Hematopoietic multipotent progenitor cell treated with erythropoietin and hydrocortisone succinate and interleukin-3 and kit ligand, for 15 days (in vitro differentiated cells): ENCODE measurements around the gene CAPZA2.
"Not testable (repeated sequence)": the region's sequence is repeated elsewhere in the genome, so short reads cannot be mapped to it uniquely, and the experiment has no call there.

Experiments used
- DNase-seq: peaks from one replicate; pipeline ENCODE4 v3.0.0-alpha.2; 2015; ENCODE audit warnings: low spot score

CAPZA2 gene

DNA sequence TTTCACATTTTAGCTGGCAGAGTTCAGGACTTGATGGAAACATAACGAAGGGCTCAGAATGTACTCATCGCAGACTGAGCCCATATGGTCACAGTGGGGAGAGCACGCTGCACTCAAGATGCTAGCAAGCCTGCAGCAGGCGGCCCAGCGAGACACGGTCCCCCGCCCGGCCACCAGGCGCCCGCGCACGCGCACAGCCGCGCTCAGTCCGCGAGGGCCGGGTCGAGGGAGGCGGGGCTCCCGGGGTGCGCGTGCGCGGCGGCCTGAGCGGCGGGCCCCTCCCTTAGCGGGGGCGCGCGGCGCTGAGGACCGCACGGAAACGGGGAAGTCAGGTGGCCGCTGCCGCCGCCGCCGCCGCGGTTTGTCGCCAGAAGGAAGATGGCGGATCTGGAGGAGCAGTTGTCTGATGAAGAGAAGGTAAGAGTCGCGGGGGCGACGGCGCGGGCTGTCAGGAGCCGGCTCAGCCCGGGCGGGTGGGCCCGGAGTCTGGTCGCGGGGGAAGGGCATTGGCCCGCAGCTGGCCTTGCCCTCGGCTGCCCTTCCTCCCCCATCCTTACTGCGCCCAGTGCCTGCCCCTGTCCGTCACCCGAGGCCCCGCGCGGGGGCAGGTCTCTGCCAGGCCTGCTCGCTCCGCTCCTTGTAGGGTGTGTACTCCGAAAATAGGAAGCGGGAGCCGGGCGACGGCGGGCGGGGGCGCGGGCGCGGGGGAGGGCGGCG, at the start of gene CAPZA2:
Gene CAPZA2, plus strand, starts transcription at position 354 of the 717 bp plus-strand sequence. Its CDS starts 25 bp downstream, at position 379.
- DNase-seq, result peak; percentile 94

DNA sequence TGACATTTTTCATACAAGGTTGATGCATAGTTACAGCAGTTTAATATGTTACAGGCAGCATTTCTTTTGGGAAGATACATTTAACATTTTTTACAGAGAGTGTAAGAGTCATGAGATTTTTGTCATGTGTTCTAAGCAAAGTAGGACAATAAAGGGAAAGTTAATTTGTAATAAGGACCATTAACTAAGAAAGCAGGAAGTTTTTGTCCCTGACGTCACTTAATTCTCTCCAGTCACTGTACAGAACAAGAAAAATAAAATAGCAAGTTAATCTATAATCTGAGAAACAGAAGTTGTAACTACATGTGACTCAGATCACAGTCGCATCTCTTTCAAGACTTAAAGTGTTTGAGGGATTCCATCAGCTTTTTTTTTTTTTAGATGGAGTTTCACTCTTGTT, 49.5 kb upstream of the CAPZA2 start:
- no peak for DNase-seq

DNA sequence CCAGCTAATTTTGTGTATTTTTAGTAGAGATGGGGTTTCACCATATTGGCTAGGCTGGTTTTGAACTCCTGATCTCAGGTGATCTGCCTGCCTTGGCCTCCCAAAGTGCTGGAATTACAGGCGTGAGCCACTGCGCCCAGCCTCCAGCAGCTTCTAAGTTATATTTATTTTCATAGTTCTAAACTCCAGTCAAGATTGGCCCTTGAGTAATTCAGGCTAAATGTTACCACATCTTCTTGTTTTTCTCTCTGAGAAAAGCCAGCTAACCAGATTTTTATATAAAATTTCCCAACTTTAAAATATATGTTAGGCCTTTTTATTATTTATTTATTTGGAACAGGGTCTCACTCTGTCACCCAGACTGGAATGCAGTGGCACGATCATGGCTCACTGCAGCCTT, 49.0 kb upstream of the CAPZA2 start:
- not testable (repeated sequence) for DNase-seq

DNA sequence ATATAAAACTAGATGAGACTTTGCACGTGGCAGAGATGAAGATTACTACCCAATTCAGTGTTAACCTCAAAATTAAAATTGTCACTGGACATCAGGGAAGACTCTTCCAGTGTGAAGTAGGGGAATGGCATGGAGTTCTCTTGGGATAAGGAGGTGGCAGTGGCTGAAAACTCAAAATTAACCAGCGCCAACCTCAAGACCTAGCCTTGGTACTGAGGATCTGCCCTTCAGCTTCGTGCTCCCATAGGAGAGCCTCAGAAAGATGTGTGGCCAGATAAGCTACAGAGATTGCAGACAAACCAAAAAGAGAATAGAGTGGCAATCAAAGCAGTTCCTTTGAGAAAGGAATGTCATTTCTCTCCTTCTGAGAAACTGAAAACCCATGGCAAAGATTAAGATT, 47.3 kb upstream of the CAPZA2 start:
- DNase-seq, result no peak

DNA sequence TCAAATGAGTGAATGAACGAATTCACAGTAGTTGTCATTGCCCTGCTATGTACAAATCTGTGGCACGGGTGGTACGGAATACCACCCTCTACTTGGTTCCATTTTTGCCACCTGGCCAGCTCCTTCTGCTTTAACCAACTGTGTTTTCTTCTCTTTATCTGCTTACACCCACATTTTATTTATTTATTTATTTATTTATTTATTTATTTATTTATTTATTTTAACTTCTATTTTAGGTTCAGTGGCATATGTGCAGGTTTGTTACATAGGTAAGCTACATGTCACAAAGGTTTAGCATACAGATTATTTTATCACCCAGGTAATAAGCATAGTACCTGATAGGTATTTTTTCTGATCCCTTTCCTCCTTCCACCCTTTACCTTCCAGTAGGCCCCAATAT, 42.2 kb upstream of the CAPZA2 start:
- no peak for DNase-seq

DNA sequence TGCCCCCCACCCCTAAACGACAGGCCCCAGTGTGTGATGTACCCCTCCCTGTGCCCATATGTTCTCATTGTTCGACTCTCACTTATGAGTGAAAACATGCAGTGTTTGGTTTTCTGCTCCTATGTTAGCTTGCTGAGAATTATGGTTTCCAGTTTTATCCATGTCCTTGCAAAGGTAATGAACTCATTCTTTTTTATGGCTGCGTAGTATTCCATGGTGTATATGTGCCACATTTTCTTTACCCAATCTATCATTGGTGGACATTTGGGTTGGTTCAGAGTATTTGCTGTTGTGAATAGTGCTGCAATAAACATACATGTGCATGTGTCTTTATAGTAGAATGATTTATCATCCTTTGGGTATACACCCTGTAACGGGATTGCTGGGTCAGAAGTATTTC, 40.7 kb upstream of the CAPZA2 start:
- DNase-seq, result not testable (repeated sequence)

DNA sequence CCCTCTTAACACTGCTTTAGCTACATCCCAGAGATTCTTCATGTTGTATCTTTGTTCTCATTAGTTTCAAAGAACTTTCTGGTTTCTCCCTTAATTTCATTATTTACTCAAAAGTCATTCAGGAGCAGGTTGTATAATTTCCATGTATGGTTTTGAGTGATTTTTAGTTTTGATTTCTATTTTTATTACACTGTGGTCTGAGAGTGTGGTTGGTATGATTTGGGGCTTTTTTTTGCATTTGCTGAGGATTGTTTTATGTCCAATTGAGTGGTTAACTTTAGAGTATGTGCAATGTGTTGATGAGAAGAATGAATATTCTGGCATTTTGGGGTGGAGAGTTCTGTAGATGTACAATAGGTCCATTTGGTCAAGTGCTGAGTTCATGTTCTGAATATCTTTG, 37.9 kb upstream of the CAPZA2 start:
- no peak for DNase-seq

DNA sequence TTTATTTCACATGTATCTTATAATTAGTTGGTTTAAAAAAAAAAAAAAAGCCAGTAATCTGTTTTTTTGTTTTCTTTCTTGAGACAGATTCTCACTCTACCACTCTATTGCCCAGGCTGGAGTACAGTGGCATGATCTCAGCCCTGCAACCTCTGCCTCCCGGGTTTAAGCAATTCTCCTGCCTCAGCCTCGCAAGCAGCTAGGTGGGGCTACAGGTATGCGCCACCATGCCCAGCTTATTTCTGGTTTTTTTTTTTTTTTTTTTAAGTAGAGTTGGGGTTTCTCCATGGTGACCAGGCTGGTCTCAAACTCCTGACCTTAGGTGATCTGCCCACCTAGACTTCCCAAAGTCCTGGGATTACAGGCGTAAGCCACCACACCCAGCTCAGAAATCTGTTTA, 34.1 kb upstream of the CAPZA2 start:
- no peak for DNase-seq

DNA sequence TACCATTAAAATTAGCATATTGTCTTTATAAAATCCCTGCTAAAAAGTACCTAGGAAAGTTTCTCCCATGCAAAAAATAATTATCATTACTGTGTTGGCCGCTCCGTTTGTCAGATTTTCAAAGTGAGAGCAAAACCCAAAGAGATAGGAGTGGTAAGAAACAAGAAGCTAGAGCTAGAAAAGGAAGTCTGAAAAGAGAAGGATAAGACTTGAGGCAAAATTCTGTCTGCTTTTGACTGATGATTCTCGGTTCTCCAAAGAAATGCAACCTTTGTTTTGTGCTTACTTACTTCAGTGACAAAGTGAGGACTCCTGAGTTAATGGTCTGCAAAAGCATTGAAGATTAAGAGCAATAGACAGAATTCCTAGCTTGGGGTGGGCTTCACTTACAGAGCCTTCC, 33.3 kb upstream of the CAPZA2 start:
- no peak for DNase-seq

DNA sequence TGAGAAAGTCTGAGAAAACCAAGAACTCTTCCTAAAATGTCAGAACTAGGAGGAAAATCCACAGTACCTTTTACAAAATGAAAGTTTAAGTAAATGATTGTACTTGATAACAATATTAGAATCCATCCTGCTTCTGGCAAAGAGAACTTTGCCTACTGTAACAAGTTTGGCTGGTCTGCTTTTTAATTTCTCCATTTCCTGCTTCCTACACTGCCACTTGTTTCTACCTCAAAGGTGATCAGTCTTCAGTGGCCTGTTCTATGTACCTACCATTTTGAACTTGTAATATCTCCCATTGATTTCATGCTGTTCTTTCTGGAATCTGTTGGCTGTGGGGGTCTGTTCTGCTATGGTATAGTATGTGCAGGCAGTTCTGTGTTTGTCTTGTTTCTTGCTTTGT, 32.9 kb upstream of the CAPZA2 start:
- DNase-seq, result no peak

DNA sequence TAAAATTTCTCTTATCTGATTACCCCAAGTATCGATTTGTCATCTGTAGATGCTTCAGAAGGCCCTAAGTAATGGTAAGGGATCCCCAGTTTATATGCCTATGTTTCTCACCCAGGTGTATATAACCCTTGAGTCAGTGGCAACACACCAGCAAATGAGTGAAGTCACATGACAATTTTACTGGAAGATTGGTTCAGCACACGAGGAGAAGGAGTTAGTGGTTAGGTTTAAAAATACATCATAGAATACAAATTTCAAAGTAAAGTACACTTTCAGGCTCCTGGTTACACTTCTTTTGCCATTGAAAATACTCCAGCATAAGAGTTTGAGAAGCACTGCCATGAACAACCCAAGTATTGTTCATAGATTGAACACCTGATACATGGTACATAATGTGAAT, 29.7 kb upstream of the CAPZA2 start:
- DNase-seq, result no peak

DNA sequence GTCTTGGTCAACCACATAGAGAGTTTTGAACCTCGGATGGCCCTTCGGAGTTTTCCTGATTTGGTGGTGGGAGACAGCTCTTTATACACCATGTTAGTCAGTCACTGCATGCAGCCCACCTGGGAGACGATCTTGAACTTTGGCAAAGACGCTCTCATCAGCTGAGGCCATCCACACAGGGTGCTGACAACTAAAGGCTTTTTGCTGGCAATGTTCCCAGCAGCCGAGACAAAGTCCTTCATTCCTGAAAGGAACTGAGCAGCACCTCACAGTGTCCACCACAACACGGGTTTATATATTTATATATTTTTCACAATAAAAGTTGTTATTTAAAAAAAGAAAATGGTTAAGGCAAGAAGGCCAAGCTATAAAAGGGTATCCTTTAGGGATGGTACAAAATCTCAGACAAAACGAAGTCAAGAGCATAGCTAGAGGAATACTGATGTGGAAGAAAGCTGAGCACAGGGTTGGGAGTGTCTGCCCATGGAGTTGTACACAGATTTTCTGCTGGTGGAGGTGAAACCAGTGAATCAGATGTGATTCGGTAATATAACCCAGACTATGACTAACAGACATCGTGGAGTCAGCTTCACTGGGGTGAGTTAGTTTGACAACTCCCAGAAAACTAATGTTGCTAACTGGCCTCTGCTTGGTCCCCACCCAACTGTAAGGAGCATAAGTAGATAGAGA, 27.4 kb upstream of the CAPZA2 start:
- no peak for DNase-seq

DNA sequence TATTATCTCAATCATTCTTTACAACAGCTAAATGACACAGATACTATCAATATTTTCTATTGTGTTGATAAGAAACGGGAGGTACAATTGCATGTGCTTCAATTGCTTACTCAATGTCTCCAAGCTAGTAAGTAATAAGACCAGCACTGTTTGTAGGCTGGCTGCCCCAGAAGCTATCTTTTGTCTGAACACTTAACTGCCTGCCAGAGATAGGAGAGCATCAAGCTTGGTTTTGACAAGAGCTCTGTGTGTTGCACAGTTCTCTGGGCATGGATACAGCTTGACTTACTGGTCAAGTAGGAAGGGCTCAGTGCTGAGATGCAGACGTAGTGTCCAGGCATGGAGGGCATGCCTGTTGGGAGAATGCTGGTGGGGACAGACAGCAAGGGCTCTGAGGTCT, 26.3 kb upstream of the CAPZA2 start:
- DNase-seq, result no peak

DNA sequence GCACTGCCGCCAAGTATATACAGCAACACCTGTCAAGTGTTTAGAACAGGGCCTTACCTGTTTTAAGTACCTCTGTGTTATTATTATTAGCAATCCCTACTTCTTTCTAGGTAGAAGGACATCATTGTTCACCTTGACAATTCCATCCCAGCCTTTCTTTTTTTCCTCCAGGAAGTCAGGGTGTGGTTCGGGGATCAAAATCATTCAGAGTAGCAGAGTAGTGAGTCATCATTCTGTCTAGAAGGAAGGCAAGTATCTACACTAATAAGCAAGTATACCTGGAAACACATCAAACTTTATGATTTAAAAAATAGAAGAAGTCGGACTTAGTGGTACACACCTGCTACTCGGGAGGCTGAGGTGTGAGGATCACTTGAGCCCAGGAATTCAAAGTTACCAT, 25.5 kb upstream of the CAPZA2 start:
- DNase-seq, result no peak

DNA sequence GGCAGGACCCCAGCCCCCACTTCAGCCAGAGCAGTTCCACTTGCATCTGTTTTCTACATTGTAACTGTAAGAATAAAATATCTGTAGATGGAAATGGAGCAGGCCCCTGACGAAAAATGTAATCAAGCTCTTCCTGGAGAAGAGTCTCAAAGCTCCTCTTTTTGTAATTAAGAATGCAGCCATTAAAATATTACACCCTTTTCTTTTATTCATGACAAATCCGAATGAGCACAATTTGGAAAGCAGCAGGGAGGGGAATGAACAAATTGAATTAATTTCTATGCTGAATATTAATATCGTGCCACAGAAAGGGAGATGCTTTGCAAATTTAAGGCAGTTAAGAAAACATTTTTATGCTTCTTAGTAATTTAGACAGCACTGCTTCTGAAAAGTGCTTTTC, 24.8 kb upstream of the CAPZA2 start:
- DNase-seq, result no peak

DNA sequence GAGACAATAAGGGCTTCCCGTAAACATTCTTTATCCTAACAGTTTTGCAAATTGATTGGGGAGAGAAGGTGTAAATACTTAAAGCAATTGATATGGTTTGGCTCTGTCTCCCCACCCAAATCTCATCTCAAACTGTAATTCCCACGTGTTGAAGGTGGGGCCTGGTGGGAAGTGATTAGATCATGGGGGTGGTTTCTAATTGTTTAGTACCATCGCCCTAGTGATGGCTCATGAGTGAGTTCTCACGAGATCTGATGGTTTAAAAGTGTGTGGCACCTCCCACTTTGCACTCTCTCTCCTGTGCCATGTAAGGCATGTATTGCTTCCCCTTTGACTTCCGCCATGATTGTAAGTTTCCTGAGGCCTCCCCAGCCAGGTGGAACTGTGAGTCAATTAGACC, 22.1 kb upstream of the CAPZA2 start:
- no peak for DNase-seq

DNA sequence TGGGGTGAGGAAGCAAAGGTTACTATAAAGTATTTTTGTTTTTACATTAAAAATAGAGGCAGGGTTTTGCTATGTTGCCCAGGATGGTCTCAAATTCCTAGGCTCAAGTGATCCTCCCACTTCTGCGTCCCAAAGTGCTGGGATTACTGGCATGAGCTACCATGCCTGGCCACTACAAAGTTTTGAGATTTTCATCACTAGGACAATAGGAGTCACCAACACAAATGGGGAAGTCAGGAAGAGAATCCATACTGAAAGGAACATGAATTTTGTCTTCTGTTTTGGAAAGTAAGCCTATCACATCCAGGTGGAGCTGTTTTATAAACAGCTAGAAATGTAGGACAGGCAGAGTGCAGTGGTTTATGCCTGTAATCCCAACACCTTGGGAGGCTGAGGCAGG, 20.0 kb upstream of the CAPZA2 start:
- DNase-seq, result no peak

DNA sequence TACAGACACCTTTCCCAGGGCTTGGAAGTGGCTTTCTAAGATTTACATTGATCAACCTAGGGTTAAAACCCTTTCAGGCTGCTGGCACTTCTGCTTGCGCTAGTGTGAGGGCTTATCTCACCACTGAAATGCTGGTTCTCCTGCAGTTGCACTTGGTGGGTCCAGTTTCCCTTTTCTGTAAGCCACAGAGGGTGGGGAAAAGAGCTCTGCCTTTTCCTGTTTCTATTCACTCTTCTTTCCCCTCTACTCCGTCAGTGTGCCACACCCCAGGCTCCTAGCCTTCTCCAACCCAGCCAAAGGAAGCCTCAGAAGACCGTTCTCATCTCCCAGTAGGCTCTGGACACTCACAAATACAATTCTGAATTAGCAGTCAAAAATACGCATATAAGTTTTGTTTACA, 19.0 kb upstream of the CAPZA2 start:
- DNase-seq, result no peak

DNA sequence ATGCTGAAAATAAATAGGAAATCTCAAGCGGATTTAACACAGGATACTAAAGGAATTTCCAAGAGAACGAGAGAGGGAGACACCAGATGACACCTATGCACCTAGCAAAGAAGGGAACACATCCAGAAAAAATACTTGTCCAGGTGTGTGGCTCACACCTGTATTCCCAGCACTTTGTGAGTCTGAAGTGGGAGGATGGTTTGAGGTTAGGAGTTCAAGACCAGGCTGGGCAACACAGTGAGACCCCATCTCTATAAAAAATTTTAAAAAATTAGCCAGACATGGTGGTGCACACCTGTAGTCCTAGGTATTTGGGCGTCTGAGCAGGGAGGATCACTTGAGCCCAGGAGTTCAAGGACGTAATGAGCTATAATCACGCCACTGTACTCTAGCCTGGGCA, 11.2 kb upstream of the CAPZA2 start:
- no peak for DNase-seq

DNA sequence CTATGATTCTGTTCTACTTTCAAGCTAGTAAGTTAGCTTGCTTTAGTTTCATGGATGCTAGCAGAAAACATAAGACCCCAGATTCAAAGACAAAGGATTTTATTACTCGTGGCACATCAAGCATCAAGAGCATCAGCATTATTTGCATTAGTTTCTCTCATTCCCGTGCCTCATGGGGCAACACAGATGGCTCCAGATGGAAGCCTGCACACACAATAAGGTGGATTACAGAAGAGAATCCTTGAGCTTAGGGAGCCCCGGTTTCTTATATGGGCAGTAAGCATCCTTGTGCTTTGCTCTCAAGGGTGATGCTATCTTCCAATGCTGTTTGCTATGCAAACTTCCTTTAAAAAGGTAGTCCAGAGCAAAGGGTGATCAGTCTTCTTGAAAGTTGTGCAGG, 10.7 kb upstream of the CAPZA2 start:
- no peak for DNase-seq

DNA sequence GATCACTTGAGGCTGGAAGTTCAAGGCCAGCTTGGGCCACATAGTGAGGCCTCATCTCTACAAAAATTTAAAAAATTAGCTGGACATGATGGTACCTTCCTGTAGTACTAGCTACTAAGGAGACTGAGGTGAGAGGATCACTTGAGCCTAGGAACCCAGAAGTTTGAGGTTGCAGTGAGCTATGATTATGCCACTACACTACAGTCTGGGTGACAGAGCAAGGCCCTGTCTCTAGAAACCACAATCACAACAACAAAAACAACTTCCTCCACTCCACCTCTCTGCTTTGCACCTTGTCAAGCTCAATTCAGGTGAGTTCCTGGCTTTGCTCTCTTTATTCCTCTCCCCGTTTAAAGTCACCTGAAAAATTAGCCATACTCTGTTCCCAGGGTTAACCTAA, 8.3 kb upstream of the CAPZA2 start:
- DNase-seq, result no peak

DNA sequence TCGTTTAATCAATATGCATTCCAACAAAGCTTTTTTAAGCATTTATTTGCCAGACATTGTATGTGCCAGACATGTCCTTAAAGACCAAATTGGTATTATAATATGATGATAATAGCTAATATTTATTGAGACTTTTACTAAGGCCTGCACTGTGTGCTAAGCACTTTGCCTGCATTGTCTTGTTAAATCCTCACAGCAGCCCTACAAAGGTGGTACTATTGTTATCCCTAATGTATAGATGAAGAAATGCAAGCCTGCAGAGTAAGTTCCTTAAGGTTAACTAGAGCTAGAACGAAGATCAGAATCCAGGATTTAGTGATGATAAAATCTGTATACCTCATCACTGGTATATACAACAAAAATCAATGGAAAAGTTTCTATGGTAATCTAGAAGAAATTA, 5.3 kb upstream of the CAPZA2 start:
- no peak for DNase-seq

DNA sequence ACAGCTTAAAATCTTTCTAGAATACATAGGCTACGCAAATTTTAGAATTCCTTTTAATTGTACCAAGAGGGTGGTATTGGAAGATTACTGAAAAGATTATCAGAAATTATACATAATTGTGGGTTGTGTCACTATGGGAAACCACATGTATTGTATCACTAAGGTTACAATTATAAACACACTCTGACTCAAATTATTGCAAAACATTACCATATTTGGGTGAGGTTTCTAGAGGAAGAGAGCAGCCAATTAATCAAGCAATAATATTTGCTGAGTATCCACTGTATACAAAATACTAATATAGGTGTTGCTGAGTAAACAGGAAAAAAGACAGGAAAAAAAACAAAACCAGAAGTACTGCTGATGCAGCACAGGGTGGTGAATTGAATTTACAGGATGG, 3.1 kb upstream of the CAPZA2 start:
- no peak for DNase-seq

DNA sequence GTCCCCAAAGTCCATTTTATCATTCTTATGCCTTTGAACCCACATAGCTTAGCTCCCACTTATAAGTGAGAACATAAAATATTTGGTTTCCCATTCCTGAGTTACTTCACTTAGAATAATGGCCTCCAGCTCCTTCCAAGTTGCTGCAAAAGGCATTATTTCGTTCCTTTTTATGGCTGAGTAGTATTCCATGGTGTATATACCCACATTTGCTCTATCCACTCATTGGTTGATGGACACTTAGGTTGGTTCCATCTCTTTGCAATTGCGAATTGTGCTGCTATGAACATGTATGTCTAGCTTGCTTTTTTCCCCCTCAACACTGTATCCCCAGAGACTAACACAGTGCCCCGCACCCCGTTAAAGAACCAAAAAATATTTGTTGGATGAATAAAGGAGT, 670 bp upstream of the CAPZA2 start:
- DNase-seq, result no peak
